Stimulated activated CD8-positive, alpha-beta memory T cell treated with anti-CD3 and anti-CD28 coated beads, Interleukin-15, amount 100 ng/mL, for 1 hour (primary cell): ENCODE measurements around the gene PRKG1.

Experiments used
- DNase-seq: peaks from one replicate; pipeline ENCODE4 v3.0.0-alpha.2; 2020; ENCODE audit warnings: low read depth

The PRKG1 gene

GRCh38 chr10:51076299-51076841, 2.1 kb downstream of the PRKG1 start:
- no peak for DNase-seq

GRCh38 chr10:51077074-51077473, 2.8 kb downstream of the PRKG1 start:
- DNase-seq: no peak

- DNase-seq: no peak
Measured at GRCh38 chr10:51077507-51077906, 3.2 kb downstream of the PRKG1 start.

GRCh38 chr10:51079331-51079730, 5.0 kb downstream of the PRKG1 start:
- DNase-seq: no peak

GRCh38 chr10:51079766-51080165, 5.5 kb downstream of the PRKG1 start:
- no peak for DNase-seq

- DNase-seq: no peak
Measured at GRCh38 chr10:51080311-51081006, 6.2 kb downstream of the PRKG1 start.

- no peak for DNase-seq
Measured at GRCh38 chr10:51082857-51083256, 8.6 kb downstream of the PRKG1 start.

- no peak for DNase-seq
Measured at GRCh38 chr10:51083356-51083853, 9.1 kb downstream of the PRKG1 start.

- DNase-seq: no peak
Measured at GRCh38 chr10:51085204-51085603, 10.9 kb downstream of the PRKG1 start.

GRCh38 chr10:51086710-51087109, 12.4 kb downstream of the PRKG1 start:
- no peak for DNase-seq

- DNase-seq: no peak
Measured at GRCh38 chr10:51087114-51087513, 12.8 kb downstream of the PRKG1 start.

- DNase-seq: no peak
Measured at GRCh38 chr10:51090190-51090589, 15.9 kb downstream of the PRKG1 start.

- no peak for DNase-seq
Measured at GRCh38 chr10:51092402-51092801, 18.1 kb downstream of the PRKG1 start.

GRCh38 chr10:51095444-51095843, 21.2 kb downstream of the PRKG1 start:
- no peak for DNase-seq

GRCh38 chr10:51097546-51097945, 23.3 kb downstream of the PRKG1 start:
- DNase-seq: no peak

- no peak for DNase-seq
Measured at GRCh38 chr10:51100221-51100620, 25.9 kb downstream of the PRKG1 start.

GRCh38 chr10:51103554-51104217, 29.4 kb downstream of the PRKG1 start:
- no peak for DNase-seq

GRCh38 chr10:51106311-51106945, 32.1 kb downstream of the PRKG1 start:
- DNase-seq: no peak

GRCh38 chr10:51108406-51108805, 34.1 kb downstream of the PRKG1 start:
- no peak for DNase-seq

- DNase-seq: no peak
Measured at GRCh38 chr10:51109801-51110533, 35.7 kb downstream of the PRKG1 start.

GRCh38 chr10:51112013-51112412, 37.7 kb downstream of the PRKG1 start:
- DNase-seq: no peak

GRCh38 chr10:51113007-51113406, 38.7 kb downstream of the PRKG1 start:
- no peak for DNase-seq
